Trophoblast cell (in vitro differentiated cells and primary cell): Measurements from ENCODE around the gene TENM3.

ENCODE experiments used
- DNase-seq, 2 donors: peaks; one replicate each; pipeline ENCODE4 v3.0.0-alpha.2; 2016
- H2AFZ ChIP-seq: 2 replicates; pipeline ENCODE4 v1.6.1; 2013; ENCODE audit warnings: low read length, moderate library complexity, mild to moderate bottlenecking; ENCODE audit not compliant: insufficient read depth, poor library complexity
- H2AK5ac ChIP-seq: 2 replicates; pipeline ENCODE4 v1.6.1; 2013; ENCODE audit warnings: mild to moderate bottlenecking, low read length
- H2BK120ac ChIP-seq: 2 replicates; pipeline ENCODE4 v1.6.1; 2013; ENCODE audit warnings: low read length, mild to moderate bottlenecking, moderate library complexity; ENCODE audit not compliant: insufficient read depth, poor library complexity
- H2BK12ac ChIP-seq: 2 replicates; pipeline ENCODE4 v1.6.1; 2013; ENCODE audit warnings: mild to moderate bottlenecking, low read length, moderate library complexity
- H2BK5ac ChIP-seq: 2 replicates; pipeline ENCODE4 v1.6.1; 2013; ENCODE audit warnings: low read length, low read depth, moderate library complexity, mild to moderate bottlenecking; ENCODE audit not compliant: poor library complexity
- H3K14ac ChIP-seq: 2 replicates; pipeline ENCODE4 v1.6.1; 2013; ENCODE audit warnings: mild to moderate bottlenecking, low read length
- H3K18ac ChIP-seq: 2 replicates; pipeline ENCODE4 v1.6.1; 2013; ENCODE audit warnings: mild to moderate bottlenecking, low read length
- H3K23ac ChIP-seq: 2 replicates; pipeline ENCODE4 v1.6.1; 2013; ENCODE audit warnings: low read length
- H3K27ac ChIP-seq: 2 replicates; pipeline ENCODE4 v1.5.1; 2013; ENCODE audit warnings: low read depth, mild to moderate bottlenecking, inconsistent platforms, low read length, moderate library complexity
- H3K27me3 ChIP-seq: 2 replicates; pipeline ENCODE4 v1.6.1; 2013; ENCODE audit warnings: inconsistent platforms, mild to moderate bottlenecking, low read length, moderate library complexity; ENCODE audit not compliant: insufficient read depth
- H3K36me3 ChIP-seq, 2 experiments: 1 replicate in 1 of 2; 2 replicates in 1 of 2; pipeline ENCODE4 v1.6.1; 2013; ENCODE audit warnings: low read length in 2 of 2, mild to moderate bottlenecking in 2 of 2, moderate library complexity in 1 of 2; ENCODE audit not compliant: insufficient read depth in 2 of 2, control insufficient read depth in 1 of 2
- H3K4ac ChIP-seq: 2 replicates; pipeline ENCODE4 v1.6.1; 2013; ENCODE audit warnings: low read depth, mild to moderate bottlenecking, low read length, moderate library complexity
- H3K4me1 ChIP-seq, 2 experiments: 1 replicate in 1 of 2; 2 replicates in 1 of 2; pipeline ENCODE4 v1.6.1; 2013; ENCODE audit warnings: low read length in 2 of 2, mild to moderate bottlenecking in 2 of 2, moderate library complexity in 1 of 2; ENCODE audit not compliant: insufficient read depth in 2 of 2, control insufficient read depth in 1 of 2
- H3K4me2 ChIP-seq: 2 replicates; pipeline ENCODE4 v1.6.1; 2013; ENCODE audit warnings: inconsistent platforms, mild to moderate bottlenecking, low read length, moderate library complexity
- H3K4me3 ChIP-seq: 2 replicates; pipeline ENCODE4 v1.5.1; 2013; ENCODE audit warnings: mild to moderate bottlenecking, low read depth, low read length, inconsistent platforms
- H3K79me1 ChIP-seq: one replicate; pipeline ENCODE4 v1.6.1; 2013; ENCODE audit warnings: low read length
- H3K79me2 ChIP-seq: 2 replicates; pipeline ENCODE4 v1.6.1; 2013; ENCODE audit warnings: low read length, mild to moderate bottlenecking; ENCODE audit not compliant: control insufficient read depth, insufficient read depth, poor library complexity
- H3K9ac ChIP-seq: 2 replicates; pipeline ENCODE4 v1.6.1; 2013; ENCODE audit warnings: mild to moderate bottlenecking, low read length
- H3K9me3 ChIP-seq: 2 replicates; pipeline ENCODE4 v1.6.1; 2013; ENCODE audit warnings: low read depth, mild to moderate bottlenecking, control low read depth, inconsistent platforms, low read length; ENCODE audit not compliant: insufficient read depth
- H4K12ac ChIP-seq: 2 replicates; pipeline ENCODE4 v1.6.1; 2013; ENCODE audit warnings: low read depth, mild to moderate bottlenecking, low read length, moderate library complexity
- H4K8ac ChIP-seq: 2 replicates; pipeline ENCODE4 v1.6.1; 2013; ENCODE audit warnings: low read depth, mild to moderate bottlenecking, low read length, moderate library complexity
- H4K91ac ChIP-seq: one replicate; pipeline ENCODE4 v1.6.1; 2013; ENCODE audit warnings: low read depth, mild to moderate bottlenecking, low read length, moderate library complexity
- WGBS: extraction: QIAGEN DNeasy Blood & Tissue Kit; methylation state at CpG from one replicate; pipeline ENCODE4 v1.1.7; 2013; ENCODE audit warnings: missing lambda C conversion rate; ENCODE audit not compliant: insufficient read length, insufficient coverage; ENCODE audit errors: extremely low coverage; 5-methylcytosine and 5-hydroxymethylcytosine counted together

Gene TENM3

DNA sequence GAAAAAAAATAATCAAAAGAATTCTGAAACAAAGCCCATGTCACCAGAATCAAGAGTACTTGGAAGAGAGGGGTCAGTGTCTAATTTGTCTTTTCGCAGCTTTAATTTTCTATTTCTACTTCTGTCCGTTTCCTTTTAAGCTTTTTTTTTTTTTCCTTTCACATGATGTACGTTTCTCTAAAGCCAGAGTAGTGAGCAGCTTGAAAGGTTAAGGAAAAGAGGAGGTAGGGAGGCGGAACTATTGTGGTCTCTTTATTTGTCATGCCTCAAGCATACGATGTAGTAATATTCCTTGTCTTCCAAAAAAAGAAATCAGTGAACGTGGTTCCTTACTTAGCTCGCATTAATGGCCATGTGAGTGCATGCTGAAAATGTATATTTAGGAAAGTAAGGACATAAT lies 311.5 kb downstream of the TENM3 start:
- H3K9me3 ChIP-seq = no peaks in the 10 kb centered on the region
- no peak overlapping the region for H2BK5ac ChIP-seq
- H4K8ac ChIP-seq = no peak overlapping the region
- no CpG with 5 or more reads among the region's 7 CpGs for WGBS
- H3K4me2 ChIP-seq = no peak overlapping the region
- no peak overlapping the region for H3K18ac ChIP-seq
- no peaks in the 10 kb centered on the region for H3K79me1 ChIP-seq
- no peak for DNase-seq
- no peak overlapping the region for H3K4ac ChIP-seq
- no peak overlapping the region for H3K27ac ChIP-seq
- H4K91ac ChIP-seq = no peak overlapping the region
- H3K79me2 ChIP-seq = peaks cover 1% of the 10 kb centered on the region
- H3K4me3 ChIP-seq = no peak overlapping the region
- H2BK12ac ChIP-seq = no peak overlapping the region
- no peak overlapping the region for H3K14ac ChIP-seq
- no peak overlapping the region for H2BK120ac ChIP-seq
- no peaks in the 10 kb centered on the region for H3K36me3 ChIP-seq
- no peak overlapping the region for H3K23ac ChIP-seq
- no peak overlapping the region for H2AFZ ChIP-seq
- no peak overlapping the region for H3K9ac ChIP-seq
- peaks cover 3 to 5% of the 10 kb centered on the region in 2 experiments for H3K4me1 ChIP-seq
- no peak overlapping the region for H2AK5ac ChIP-seq
- H3K27me3 ChIP-seq = no peaks in the 10 kb centered on the region
- no peak overlapping the region for H4K12ac ChIP-seq

- H3K18ac ChIP-seq = peak overlapping the region; percentile 73
- H3K79me2 ChIP-seq = peaks cover 1% of the 10 kb centered on the region
- peaks cover 3 to 6% of the 10 kb centered on the region in 2 experiments for H3K4me1 ChIP-seq
- no peak overlapping the region for H3K14ac ChIP-seq
- no peak overlapping the region for H3K4ac ChIP-seq
- H4K91ac ChIP-seq = no peak overlapping the region
- no peak overlapping the region for H2BK5ac ChIP-seq
- no peak overlapping the region for H4K8ac ChIP-seq
- H3K27me3 ChIP-seq = no peaks in the 10 kb centered on the region
- H3K36me3 ChIP-seq = no peaks in the 10 kb centered on the region
- H3K4me2 ChIP-seq = no peak overlapping the region
- no peak overlapping the region for H4K12ac ChIP-seq
- no peak overlapping the region for H2AFZ ChIP-seq
- no peak overlapping the region for H3K9ac ChIP-seq
- H2BK120ac ChIP-seq = no peak overlapping the region
- H2AK5ac ChIP-seq = no peak overlapping the region
- no peak overlapping the region for H3K27ac ChIP-seq
- H3K9me3 ChIP-seq = no peaks in the 10 kb centered on the region
- H3K79me1 ChIP-seq = no peaks in the 10 kb centered on the region
- DNase-seq = peak in 1 of 2 donors; percentile 18
- no peak overlapping the region for H2BK12ac ChIP-seq
- no peak overlapping the region for H3K4me3 ChIP-seq
- no CpG with 5 or more reads among the region's 1 CpG for WGBS
- H3K23ac ChIP-seq = no peak overlapping the region
These were observed 312.8 kb downstream of the TENM3 start for GRCh38 chr4:182555997-182556418.

DNA sequence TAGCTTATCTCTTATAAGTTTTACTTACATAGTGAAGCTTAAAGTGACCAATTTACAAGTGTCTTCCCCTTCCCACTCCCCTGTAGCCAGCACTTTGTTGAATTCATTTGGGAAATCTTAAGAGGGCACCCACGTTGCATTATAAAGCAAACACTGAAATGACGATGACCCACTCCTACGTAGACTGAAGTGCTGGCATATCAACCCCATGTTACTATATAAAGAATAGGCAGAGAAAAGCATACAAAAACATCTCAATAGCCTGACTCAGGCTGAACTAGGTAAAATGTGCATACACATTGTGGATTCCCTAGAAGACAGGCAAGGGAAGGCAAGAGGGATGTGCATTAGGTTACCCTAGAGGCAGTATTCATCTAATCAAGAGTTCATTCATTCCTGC lies 313.4 kb downstream of the TENM3 start:
- H3K9me3 ChIP-seq = no peaks in the 10 kb centered on the region

GRCh38 chr4:182560358-182560757 lies 317.2 kb downstream of the TENM3 start:
- no peaks in the 10 kb centered on the region for H3K9me3 ChIP-seq
- no CpG with 5 or more reads among the region's 4 CpGs for WGBS
- peaks cover 3 to 4% of the 10 kb centered on the region in 2 experiments for H3K4me1 ChIP-seq
- H3K79me2 ChIP-seq = peaks cover 1% of the 10 kb centered on the region
- H3K4me3 ChIP-seq = no peak overlapping the region
- H2BK120ac ChIP-seq = no peak overlapping the region
- DNase-seq = peak in 1 of 2 donors; percentile 61
- no peak overlapping the region for H2BK5ac ChIP-seq
- H3K14ac ChIP-seq = no peak overlapping the region
- H4K8ac ChIP-seq = no peak overlapping the region
- no peak overlapping the region for H2AFZ ChIP-seq
- peaks cover 3 to 4% of the 10 kb centered on the region in 2 experiments for H3K36me3 ChIP-seq
- H4K12ac ChIP-seq = no peak overlapping the region
- no peak overlapping the region for H4K91ac ChIP-seq
- H3K4me2 ChIP-seq = no peak overlapping the region
- no peak overlapping the region for H3K18ac ChIP-seq
- H3K27me3 ChIP-seq = no peaks in the 10 kb centered on the region
- no peak overlapping the region for H3K23ac ChIP-seq
- H3K9ac ChIP-seq = no peak overlapping the region
- H3K79me1 ChIP-seq = no peaks in the 10 kb centered on the region
- H2AK5ac ChIP-seq = no peak overlapping the region
- no peak overlapping the region for H3K4ac ChIP-seq
- no peak overlapping the region for H2BK12ac ChIP-seq
- no peak overlapping the region for H3K27ac ChIP-seq

More for the DNA sequence above, 313.4 kb downstream of the TENM3 start:
- H2BK5ac ChIP-seq = no peak overlapping the region
- no peak overlapping the region for H2AFZ ChIP-seq
- H3K79me2 ChIP-seq = peaks cover 1% of the 10 kb centered on the region
- H4K12ac ChIP-seq = no peak overlapping the region
- H3K27me3 ChIP-seq = no peaks in the 10 kb centered on the region
- no peak overlapping the region for H4K8ac ChIP-seq
- H3K36me3 ChIP-seq = no peaks in the 10 kb centered on the region
- no peak for DNase-seq
- no peak overlapping the region for H4K91ac ChIP-seq
- H3K4me1 ChIP-seq = peaks cover 3 to 6% of the 10 kb centered on the region in 2 experiments
- no peak overlapping the region for H3K4me2 ChIP-seq
- H3K18ac ChIP-seq = no peak overlapping the region
- no peak overlapping the region for H3K23ac ChIP-seq
- H3K4me3 ChIP-seq = no peak overlapping the region
- no peak overlapping the region for H3K27ac ChIP-seq
- no peak overlapping the region for H3K4ac ChIP-seq
- H3K9ac ChIP-seq = no peak overlapping the region
- no peaks in the 10 kb centered on the region for H3K79me1 ChIP-seq
- no peak overlapping the region for H2BK12ac ChIP-seq
- no CpG with 5 or more reads among the region's 3 CpGs for WGBS
- H2BK120ac ChIP-seq = no peak overlapping the region
- H3K14ac ChIP-seq = no peak overlapping the region
- no peak overlapping the region for H2AK5ac ChIP-seq
